BLaER1 (cell line): ENCODE data around the gene LILRA1.
"Not testable (repeated sequence)": the region's sequence is repeated elsewhere in the genome, so short reads cannot be mapped to it uniquely, and the experiment has no call there.

Source experiments
- H3K27ac ChIP-seq: shearing (Covaris generic); formaldehyde crosslinking; 2 replicates; pipeline ENCODE4 v1.8.1; 2022
- H3K27me3 ChIP-seq: shearing (Covaris generic); formaldehyde crosslinking; 2 replicates; pipeline ENCODE4 v1.8.1; 2022
- H3K36me3 ChIP-seq: shearing (Covaris generic); formaldehyde crosslinking; 2 replicates; pipeline ENCODE4 v1.8.1; 2022
- H3K4me1 ChIP-seq: shearing (Covaris generic); formaldehyde crosslinking; 2 replicates; pipeline ENCODE4 v1.8.1; 2022
- H3K4me2 ChIP-seq: shearing (Covaris generic); formaldehyde crosslinking; 2 replicates; pipeline ENCODE4 v1.8.1; 2022
- H3K4me3 ChIP-seq: shearing (Covaris generic); formaldehyde crosslinking; 2 replicates; pipeline ENCODE4 v1.8.1; 2022
- H3K9ac ChIP-seq: shearing (Covaris generic); formaldehyde crosslinking; 2 replicates; pipeline ENCODE4 v1.8.1; 2022
- H3K9me3 ChIP-seq: shearing (Covaris generic); formaldehyde crosslinking; 2 replicates; pipeline ENCODE4 v1.8.1; 2022
- H4K20me1 ChIP-seq: shearing (Covaris generic); formaldehyde crosslinking; 2 replicates; pipeline ENCODE4 v1.8.1; 2022
- Cebpa-rat ChIP-seq: shearing (Covaris generic); IDR thresholded peaks from 2 replicates; pipeline ENCODE4 v1.8.1; 2022

The LILRA1 gene

GRCh38 chr19:54560881-54561385 lies 32.5 kb upstream of the LILRA1 start:
- Histone ChIP-seq H3K36me3 (no peaks in the 10 kb centered on the region), H4K20me1 (no peaks in the 10 kb centered on the region), H3K9me3 (no peaks in the 10 kb centered on the region), H3K9ac (no peak overlapping the region), H3K4me1 (peaks cover 8% of the 10 kb centered on the region; the same call in 1 of the 2 replicates), H3K4me2 (no peak overlapping the region), H3K4me3 (no peak overlapping the region), H3K27me3 (no peaks in the 10 kb centered on the region), H3K27ac (no peak overlapping the region)
- no peak for TF ChIP-seq Cebpa-rat

DNA sequence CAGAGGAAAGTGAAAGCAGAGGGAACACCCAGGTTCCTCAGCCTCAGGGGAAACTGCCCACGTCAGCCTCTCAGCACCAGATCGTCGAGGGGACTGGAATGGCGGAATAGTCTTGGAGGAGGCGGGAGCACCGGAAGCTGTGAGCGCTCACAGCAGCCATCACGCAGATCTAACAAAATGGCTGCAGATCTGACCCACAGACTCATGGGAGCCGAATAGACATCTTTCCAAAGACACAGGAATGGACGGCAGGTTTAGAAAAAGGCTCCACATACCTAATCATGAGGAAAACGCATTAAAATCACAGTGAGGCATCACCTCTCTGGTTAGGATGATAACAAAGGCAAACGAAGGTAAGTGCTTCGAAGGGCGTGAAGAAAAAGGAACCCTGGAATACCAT lies 31.6 kb upstream of the LILRA1 start:
- Histone ChIP-seq H4K20me1 (no peaks in the 10 kb centered on the region), H3K27ac (no peak overlapping the region), H3K4me2 (peak overlapping the region; percentile 33; the same call in 1 of the 2 replicates), H3K27me3 (no peaks in the 10 kb centered on the region), H3K4me1 (peaks cover 14% of the 10 kb centered on the region; the same call in 1 of the 2 replicates), H3K4me3 (no peak overlapping the region), H3K9me3 (no peaks in the 10 kb centered on the region), H3K36me3 (no peaks in the 10 kb centered on the region), H3K9ac (no peak overlapping the region)
- TF ChIP-seq Cebpa-rat = no peak

DNA sequence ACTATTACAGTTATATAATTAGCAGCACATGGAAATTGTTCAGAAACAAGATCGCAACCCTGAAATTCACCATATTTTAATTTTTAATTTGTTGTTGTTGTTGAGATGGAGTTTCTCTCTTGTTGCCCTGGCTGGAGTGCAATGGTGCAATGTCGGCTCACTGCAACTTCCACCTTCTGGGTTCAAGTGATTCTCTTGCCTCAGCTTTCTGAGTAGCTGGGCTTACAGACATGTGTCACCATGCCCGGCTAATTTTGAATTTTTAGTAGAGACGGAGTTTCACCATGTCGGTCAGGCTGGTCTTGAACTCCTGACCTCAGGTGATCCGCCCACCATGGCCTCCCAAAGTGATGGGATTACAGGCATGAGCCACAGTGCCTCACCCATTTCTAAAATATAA lies 30.2 kb upstream of the LILRA1 start:
- H3K36me3 ChIP-seq, H3K27ac ChIP-seq, H3K27me3 ChIP-seq, H4K20me1 ChIP-seq, H3K9ac ChIP-seq, H3K4me3 ChIP-seq, H3K4me2 ChIP-seq, H3K9me3 ChIP-seq: not testable (repeated sequence)
- H3K4me1 ChIP-seq = peaks cover 22% of the 10 kb centered on the region

GRCh38 chr19:54570316-54570715 lies 23.1 kb upstream of the LILRA1 start:
- Histone ChIP-seq H4K20me1 (no peaks in the 10 kb centered on the region), H3K4me1 (peaks cover 74% of the 10 kb centered on the region), H3K36me3 (peaks cover 7% of the 10 kb centered on the region; the same call in 1 of the 2 replicates), H3K9me3 (no peaks in the 10 kb centered on the region), H3K27ac (no peak overlapping the region), H3K4me2 (no peak overlapping the region), H3K9ac (no peak overlapping the region), H3K4me3 (no peak overlapping the region), H3K27me3 (no peaks in the 10 kb centered on the region)
- no peak for TF ChIP-seq Cebpa-rat

DNA sequence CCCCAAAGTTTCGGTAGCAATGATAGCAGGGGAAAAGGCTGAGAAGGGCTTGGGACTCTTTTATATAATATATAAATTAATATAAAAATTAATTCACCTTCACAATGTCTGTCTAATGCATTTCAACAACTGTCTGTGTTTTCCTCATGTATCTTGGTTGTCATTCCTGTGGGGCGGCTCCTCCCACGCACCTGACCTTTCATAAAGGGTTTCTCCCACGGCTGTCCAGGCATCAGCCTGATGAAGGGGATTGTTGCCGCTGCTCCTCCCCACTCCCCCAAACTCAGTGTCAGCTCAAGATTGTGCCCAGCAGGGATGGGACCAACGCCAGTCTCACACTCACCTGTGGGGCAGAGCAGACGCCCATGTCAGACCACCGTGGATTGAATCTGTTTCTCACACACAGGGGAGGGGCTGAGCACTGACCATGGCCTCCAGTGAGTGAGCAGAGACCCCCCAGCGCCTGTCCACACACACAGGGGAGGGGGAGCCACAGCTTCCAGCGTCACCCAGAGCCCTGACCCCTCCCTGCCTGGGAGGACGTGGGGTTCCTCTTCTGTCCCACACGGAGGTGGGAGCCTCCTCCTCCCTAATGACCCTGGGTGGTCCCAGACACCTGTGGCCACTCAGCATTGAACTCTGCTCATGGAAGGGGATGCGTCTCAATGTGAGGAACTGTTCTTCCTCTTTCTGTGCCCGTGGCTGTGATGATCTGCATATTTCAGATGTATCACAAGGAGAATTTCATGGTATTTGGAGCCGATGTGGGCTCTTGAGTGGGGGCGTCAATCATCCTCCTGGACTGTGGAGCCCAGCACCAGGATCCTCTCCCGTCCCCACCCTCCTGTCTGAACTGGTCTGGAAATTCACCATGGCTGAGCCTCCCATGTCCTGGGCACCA lies 21.5 kb upstream of the LILRA1 start:
- H3K9me3 ChIP-seq, H3K27me3 ChIP-seq, H4K20me1 ChIP-seq: not testable (repeated sequence)
- H3K4me2 ChIP-seq = peak overlapping the region; percentile 99
- peaks cover 83% of the 10 kb centered on the region for H3K4me1 ChIP-seq
- H3K4me3 ChIP-seq = peak overlapping the region; percentile 68
- peak overlapping the region; percentile 84 for H3K9ac ChIP-seq
- H3K36me3 ChIP-seq = peaks cover 18% of the 10 kb centered on the region
- peak overlapping the region; percentile 93 for H3K27ac ChIP-seq

DNA sequence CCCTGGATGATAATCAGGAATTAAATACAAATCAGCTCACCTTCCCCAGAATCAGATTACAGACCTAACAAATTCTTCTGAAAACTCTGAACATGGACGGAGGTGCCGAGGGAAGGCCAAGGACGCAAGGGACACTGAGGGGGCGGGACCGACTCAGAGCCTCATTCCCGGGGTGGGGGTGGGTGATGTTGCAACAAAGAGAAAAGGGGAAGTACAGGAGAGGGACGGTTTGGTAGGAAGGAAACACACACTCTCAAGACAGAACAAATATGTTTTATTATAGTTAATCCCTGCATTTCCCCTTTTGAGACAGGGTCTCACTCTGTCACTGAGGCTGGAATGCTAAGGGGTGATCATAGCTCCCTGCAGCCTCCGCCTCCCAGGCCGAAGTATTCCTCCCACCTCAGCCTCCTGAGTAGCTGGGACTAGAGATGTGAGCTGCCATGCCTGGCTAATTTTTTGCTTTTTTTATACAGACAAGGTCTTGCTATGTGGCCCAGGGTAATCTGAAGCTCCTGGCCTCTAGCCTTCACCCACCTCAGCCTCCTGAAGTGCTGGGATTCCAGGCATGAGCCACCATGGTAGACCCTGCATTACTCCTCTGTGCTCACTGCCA lies 20.6 kb upstream of the LILRA1 start:
- H3K4me1 ChIP-seq = peaks cover 86% of the 10 kb centered on the region
- peaks cover 11% of the 10 kb centered on the region; the same call in 1 of the 2 replicates for H4K20me1 ChIP-seq
- no peaks in the 10 kb centered on the region for H3K9me3 ChIP-seq
- peak; percentile 86 for TF ChIP-seq Cebpa-rat
- peak overlapping the region; percentile 99 for H3K4me2 ChIP-seq
- no peaks in the 10 kb centered on the region for H3K27me3 ChIP-seq
- peak overlapping the region; percentile 93 for H3K27ac ChIP-seq
- peaks cover 24% of the 10 kb centered on the region for H3K36me3 ChIP-seq
- H3K4me3 ChIP-seq = peak overlapping the region; percentile 68
- peak overlapping the region; percentile 84 for H3K9ac ChIP-seq

GRCh38 chr19:54573330-54573872 lies 20.0 kb upstream of the LILRA1 start, which contains the start of gene LILRA2:
LILRA2 (plus strand) TSS chr19:54573790; CDS start chr19:54573879, 89 bp downstream.
- peak within 1 kb of the TSS; percentile 84 for H3K9ac ChIP-seq
- H4K20me1 ChIP-seq = peaks cover 11% of the 10 kb centered on the region; the same call in 1 of the 2 replicates
- H3K27me3 ChIP-seq = no peaks in the 10 kb centered on the region
- peaks cover 4% of the 10 kb centered on the region for H3K9me3 ChIP-seq
- H3K4me1 ChIP-seq = peaks cover 80% of the 10 kb centered on the region
- peaks cover 29% of the 10 kb centered on the region for H3K36me3 ChIP-seq
- H3K4me3 ChIP-seq = peak within 1 kb of the TSS; percentile 68
- H3K27ac ChIP-seq = peak within 1 kb of the TSS; percentile 93
- no peak for TF ChIP-seq Cebpa-rat
- peak within 1 kb of the TSS; percentile 99 for H3K4me2 ChIP-seq

DNA sequence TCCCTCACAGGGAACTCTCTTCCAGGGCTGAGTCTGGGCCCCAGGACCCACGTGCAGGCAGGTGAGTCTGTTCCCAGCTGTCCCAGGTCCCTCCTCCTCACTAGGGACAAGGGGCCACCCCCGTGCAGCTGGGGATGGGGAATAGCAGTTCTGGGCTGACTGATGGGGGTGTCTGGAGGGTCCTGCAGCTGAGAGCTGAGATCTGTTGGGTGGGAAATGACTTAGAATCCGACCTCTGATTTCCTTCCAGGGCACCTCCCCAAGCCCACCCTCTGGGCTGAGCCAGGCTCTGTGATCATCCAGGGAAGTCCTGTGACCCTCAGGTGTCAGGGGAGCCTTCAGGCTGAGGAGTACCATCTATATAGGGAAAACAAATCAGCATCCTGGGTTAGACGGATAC lies 19.4 kb upstream of the LILRA1 start:
- Histone ChIP-seq H3K27ac (peak overlapping the region; percentile 93), H3K4me1 (peaks cover 74% of the 10 kb centered on the region), H3K4me3 (peak overlapping the region; percentile 68), H3K27me3 (no peaks in the 10 kb centered on the region), H3K4me2 (peak overlapping the region; percentile 99), H3K36me3 (peaks cover 33% of the 10 kb centered on the region), H3K9me3 (peaks cover 11% of the 10 kb centered on the region), H3K9ac (peak overlapping the region; percentile 84), H4K20me1 (peaks cover 11% of the 10 kb centered on the region; the same call in 1 of the 2 replicates)
- no peak for TF ChIP-seq Cebpa-rat

GRCh38 chr19:54574527-54575056 lies 18.8 kb upstream of the LILRA1 start:
- H4K20me1 ChIP-seq = peaks cover 11% of the 10 kb centered on the region; the same call in 1 of the 2 replicates
- H3K4me2 ChIP-seq = peak overlapping the region; percentile 99
- no peak for TF ChIP-seq Cebpa-rat
- peak overlapping the region; percentile 93 for H3K27ac ChIP-seq
- H3K4me3 ChIP-seq = peak overlapping the region; percentile 68
- peaks cover 38% of the 10 kb centered on the region for H3K36me3 ChIP-seq
- peaks cover 16% of the 10 kb centered on the region for H3K9me3 ChIP-seq
- no peaks in the 10 kb centered on the region for H3K27me3 ChIP-seq
- H3K9ac ChIP-seq = peak overlapping the region; percentile 84
- H3K4me1 ChIP-seq = peaks cover 69% of the 10 kb centered on the region

DNA sequence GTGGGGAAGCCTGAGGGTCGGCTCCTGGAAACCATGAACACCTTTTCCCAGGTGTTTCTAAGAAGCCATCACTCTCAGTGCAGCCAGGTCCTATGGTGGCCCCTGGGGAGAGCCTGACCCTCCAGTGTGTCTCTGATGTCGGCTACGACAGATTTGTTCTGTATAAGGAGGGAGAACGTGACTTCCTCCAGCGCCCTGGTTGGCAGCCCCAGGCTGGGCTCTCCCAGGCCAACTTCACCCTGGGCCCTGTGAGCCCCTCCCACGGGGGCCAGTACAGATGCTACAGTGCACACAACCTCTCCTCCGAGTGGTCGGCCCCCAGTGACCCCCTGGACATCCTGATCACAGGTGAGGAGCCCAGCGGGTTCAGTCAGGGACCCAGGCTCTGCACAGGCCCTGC lies 18.2 kb upstream of the LILRA1 start:
- Histone ChIP-seq H3K4me2 (peak overlapping the region; percentile 99), H3K27ac (peak overlapping the region; percentile 93; the same call in 1 of the 2 replicates), H3K4me3 (peak overlapping the region; percentile 68; the same call in 1 of the 2 replicates), H3K9me3 (peaks cover 21% of the 10 kb centered on the region), H4K20me1 (peaks cover 11% of the 10 kb centered on the region; the same call in 1 of the 2 replicates), H3K36me3 (peaks cover 38% of the 10 kb centered on the region), H3K9ac (peak overlapping the region; percentile 84), H3K4me1 (peaks cover 69% of the 10 kb centered on the region)
- H3K27me3 ChIP-seq = not testable (repeated sequence)
